SU-DHL-6 (cell line): ENCODE data around the gene IGIP.
A peak's percentile ranks its signal among the peaks of the same experiment; 100 is the strongest.

Experiments used
- H2AFZ ChIP-seq: fragments of 200-600 bp; sonication (generic); 2 replicates; pipeline ENCODE4 v1.6.1; 2014; ENCODE audit warnings: low read depth, mild to moderate bottlenecking, moderate library complexity, mixed read lengths, antibody characterized with exemption, low read length; ENCODE audit not compliant: severe bottlenecking
- H3F3A ChIP-seq: fragments of 200-600 bp; shearing (Covaris generic); 2 replicates; pipeline ENCODE4 v1.6.0; 2016; ENCODE audit warnings: antibody characterized with exemption, mild to moderate bottlenecking; ENCODE audit not compliant: insufficient read depth
- H3K27ac ChIP-seq: fragments of 200-600 bp; sonication (generic); 2 replicates; pipeline ENCODE4 v1.5.1; 2016; ENCODE audit warnings: low read depth, mild to moderate bottlenecking, low read length, moderate library complexity, mixed read lengths
- H3K27me3 ChIP-seq: fragments of 200-600 bp; sonication (generic), shearing (Covaris generic); 2 replicates; pipeline ENCODE4 v1.6.0; 2014; ENCODE audit warnings: mild to moderate bottlenecking, low read length
- H3K36me3 ChIP-seq: fragments of 200-600 bp; sonication (generic); 2 replicates; pipeline ENCODE4 v1.6.1; 2014; ENCODE audit warnings: mild to moderate bottlenecking, low read length, mixed read lengths
- H3K4me2 ChIP-seq: fragments of 300-600, 200-600 bp; shearing (Covaris generic), sonication (generic); 2 replicates; pipeline ENCODE4 v1.6.0; 2014; ENCODE audit warnings: low read length, low read depth, mild to moderate bottlenecking; ENCODE audit not compliant: poor library complexity, severe bottlenecking
- H3K4me3 ChIP-seq: fragments of 200-600 bp; sonication (generic); 2 replicates; pipeline ENCODE4 v1.5.1; 2014; ENCODE audit warnings: antibody characterized with exemption, low read length, mild to moderate bottlenecking, mixed read lengths; ENCODE audit not compliant: insufficient read depth, poor library complexity, severe bottlenecking
- H3K79me2 ChIP-seq: fragments of 200-600 bp; sonication (generic); 2 replicates; pipeline ENCODE4 v1.6.1; 2014; ENCODE audit warnings: mild to moderate bottlenecking, low read length, moderate library complexity; ENCODE audit not compliant: insufficient read depth
- H3K9ac ChIP-seq: fragments of 200-600 bp; sonication (generic); 2 replicates; pipeline ENCODE4 v1.7.0; 2014; ENCODE audit warnings: mild to moderate bottlenecking, low read length
- H3K9me2 ChIP-seq: fragments of 200-600 bp; sonication (generic); replicated peaks from 2 replicates; pipeline ENCODE4 v1.6.1; 2014; ENCODE audit warnings: low read length; ENCODE audit not compliant: insufficient read depth
- H3K9me3 ChIP-seq: fragments of 200-600 bp; sonication (generic); 2 replicates; pipeline ENCODE4 v1.6.1; 2014; ENCODE audit warnings: low read length, mixed read lengths; ENCODE audit not compliant: insufficient read depth
- H4K20me1 ChIP-seq: fragments of 200-600 bp; sonication (generic); 2 replicates; pipeline ENCODE4 v1.6.1; 2014; ENCODE audit warnings: low read depth, mild to moderate bottlenecking, antibody characterized with exemption, low read length, moderate library complexity, mixed read lengths
- CTCF ChIP-seq: fragments of 200-600 bp; sonication (generic); IDR thresholded peaks from one replicate; pipeline ENCODE4 v1.5.1; 2017; ENCODE audit warnings: antibody characterized with exemption, mild to moderate bottlenecking, low read length, moderate library complexity; ENCODE audit not compliant: insufficient read depth, poor library complexity, severe bottlenecking
- EZH2phosphoT487 ChIP-seq: fragments of 200-600 bp; sonication (generic), shearing (Covaris generic); conservative IDR thresholded peaks from 2 replicates; pipeline ENCODE4 v1.6.1; 2018; ENCODE audit warnings: mild to moderate bottlenecking, antibody characterized with exemption, low read length, moderate library complexity, mixed read lengths

The IGIP gene

GRCh38 chr5:140115186-140115500 is 10.6 kb upstream of the IGIP start:
- Histone ChIP-seq H3K9me2 (no peaks in the 10 kb centered on the region), H2AFZ (no peak overlapping the region), H4K20me1 (peaks cover 47% of the 10 kb centered on the region), H3K9ac (peak overlapping the region; percentile 79), H3F3A (peaks cover 36% of the 10 kb centered on the region), H3K79me2 (peaks cover 50% of the 10 kb centered on the region), H3K4me3 (peak overlapping the region; percentile 80), H3K27ac (no peak overlapping the region), H3K9me3 (no peaks in the 10 kb centered on the region), H3K4me2 (peak overlapping the region; percentile 97), H3K27me3 (no peaks in the 10 kb centered on the region), H3K36me3 (peaks cover 7% of the 10 kb centered on the region)
- TF ChIP-seq CTCF (no peak), EZH2phosphoT487 (no peak)

GRCh38 chr5:140116716-140117115 is 9.0 kb upstream of the IGIP start:
- Histone ChIP-seq H3K79me2 (peaks cover 40% of the 10 kb centered on the region), H3K9me3 (no peaks in the 10 kb centered on the region), H3K36me3 (peaks cover 7% of the 10 kb centered on the region), H3K27me3 (no peaks in the 10 kb centered on the region), H3K9me2 (no peaks in the 10 kb centered on the region), H3K9ac (no peak overlapping the region), H4K20me1 (peaks cover 53% of the 10 kb centered on the region), H3F3A (peaks cover 32% of the 10 kb centered on the region), H2AFZ (no peak overlapping the region), H3K4me2 (peak overlapping the region; percentile 97), H3K27ac (no peak overlapping the region), H3K4me3 (no peak overlapping the region)
- TF ChIP-seq EZH2phosphoT487 (no peak), CTCF (no peak)

GRCh38 chr5:140117523-140117922 is 8.2 kb upstream of the IGIP start:
- H3K9me2 ChIP-seq, result no peaks in the 10 kb centered on the region
- no peak overlapping the region for H2AFZ ChIP-seq
- TF ChIP-seq CTCF (no peak), EZH2phosphoT487 (no peak)
- H3K79me2 ChIP-seq, result peaks cover 35% of the 10 kb centered on the region
- peaks cover 7% of the 10 kb centered on the region for H3K36me3 ChIP-seq
- no peaks in the 10 kb centered on the region for H3K27me3 ChIP-seq
- no peak overlapping the region for H3K4me3 ChIP-seq
- no peak overlapping the region for H3K9ac ChIP-seq
- H3K9me3 ChIP-seq, result no peaks in the 10 kb centered on the region
- no peak overlapping the region for H3K27ac ChIP-seq
- peaks cover 46% of the 10 kb centered on the region for H4K20me1 ChIP-seq
- peaks cover 25% of the 10 kb centered on the region; the same call in 1 of the 2 replicates for H3F3A ChIP-seq
- H3K4me2 ChIP-seq, result no peak overlapping the region
